Measurements from ENCODE around the gene PAK5. TPM values are rescaled to one million over a fixed set of nuclear protein-coding genes. Genes with fewer than 3 reads are reported as not detected.

PAK5 gene
- total RNA-seq, 2 donors from 2014 or later, result 0.12 TPM; not detected in 1

- Histone ChIP-seq H3K27me3 (no peaks in the 10 kb centered on the region), H3K27ac (no peak overlapping the region), H3K4me1 (no peaks in the 10 kb centered on the region), H3K36me3 (no peaks in the 10 kb centered on the region), H3K4me3 (no peak overlapping the region), H3K9me3 (no peaks in the 10 kb centered on the region)
- DNase-seq (ENCODE audit: low spot score), result no peak
- no peak for TF ChIP-seq CTCF (IDR thresholded peaks at IDR 0.05)
Measured at GRCh38 chr20:9810738-9811137, 28.1 kb downstream of the PAK5 start.

- Histone ChIP-seq H3K4me3 (no peak overlapping the region), H3K36me3 (no peaks in the 10 kb centered on the region), H3K9me3 (no peaks in the 10 kb centered on the region), H3K27me3 (no peaks in the 10 kb centered on the region), H3K27ac (no peak overlapping the region), H3K4me1 (no peaks in the 10 kb centered on the region)
- no peak for TF ChIP-seq CTCF (IDR thresholded peaks at IDR 0.05)
- DNase-seq (ENCODE audit: low spot score), result no peak
Measured at GRCh38 chr20:9809271-9809670, 29.6 kb downstream of the PAK5 start.

- Histone ChIP-seq H3K4me3 (no peak overlapping the region), H3K27ac (no peak overlapping the region), H3K4me1 (no peaks in the 10 kb centered on the region), H3K9me3 (no peaks in the 10 kb centered on the region), H3K36me3 (no peaks in the 10 kb centered on the region), H3K27me3 (no peaks in the 10 kb centered on the region)
- TF ChIP-seq CTCF (IDR thresholded peaks at IDR 0.05), result no peak
- DNase-seq (ENCODE audit: low spot score), result no peak
Measured at GRCh38 chr20:9808166-9808565, 30.7 kb downstream of the PAK5 start.

GRCh38 chr20:9807136-9807535 lies 31.7 kb downstream of the PAK5 start:
- no peaks in the 10 kb centered on the region for H3K9me3 ChIP-seq
- no peak for TF ChIP-seq CTCF (IDR thresholded peaks at IDR 0.05)
- H3K4me1 ChIP-seq, result no peaks in the 10 kb centered on the region
- no peak overlapping the region for H3K27ac ChIP-seq
- no peaks in the 10 kb centered on the region for H3K36me3 ChIP-seq
- H3K27me3 ChIP-seq, result no peaks in the 10 kb centered on the region
- no peak for DNase-seq (ENCODE audit: low spot score)
- no peak overlapping the region for H3K4me3 ChIP-seq

- Histone ChIP-seq H3K27me3 (no peaks in the 10 kb centered on the region), H3K27ac (no peak overlapping the region), H3K4me3 (no peak overlapping the region), H3K9me3 (no peaks in the 10 kb centered on the region), H3K4me1 (no peaks in the 10 kb centered on the region), H3K36me3 (no peaks in the 10 kb centered on the region)
- no peak for DNase-seq (ENCODE audit: low spot score)
- no peak for TF ChIP-seq CTCF (IDR thresholded peaks at IDR 0.05)
Measured at GRCh38 chr20:9800421-9800820, 38.5 kb downstream of the PAK5 start.

GRCh38 chr20:9794831-9795230 lies 44.0 kb downstream of the PAK5 start:
- H3K27me3 ChIP-seq, result no peaks in the 10 kb centered on the region
- H3K36me3 ChIP-seq, result no peaks in the 10 kb centered on the region
- no peaks in the 10 kb centered on the region for H3K4me1 ChIP-seq
- no peak overlapping the region for H3K27ac ChIP-seq
- no peak for DNase-seq (ENCODE audit: low spot score)
- no peak overlapping the region for H3K4me3 ChIP-seq
- H3K9me3 ChIP-seq, result no peaks in the 10 kb centered on the region
- TF ChIP-seq CTCF (IDR thresholded peaks at IDR 0.05), result no peak

Measured in right atrium auricular region (tissue), 2 donors.